ENCODE results near the gene TRIM29. TPM values are rescaled to one million over a fixed set of nuclear protein-coding genes. Genes with fewer than 3 reads are reported as not detected.

The TRIM29 gene
- total RNA-seq, 4 donors from 2014 or later, result 4.6 to 7.6 (median 6.1) TPM

DNA sequence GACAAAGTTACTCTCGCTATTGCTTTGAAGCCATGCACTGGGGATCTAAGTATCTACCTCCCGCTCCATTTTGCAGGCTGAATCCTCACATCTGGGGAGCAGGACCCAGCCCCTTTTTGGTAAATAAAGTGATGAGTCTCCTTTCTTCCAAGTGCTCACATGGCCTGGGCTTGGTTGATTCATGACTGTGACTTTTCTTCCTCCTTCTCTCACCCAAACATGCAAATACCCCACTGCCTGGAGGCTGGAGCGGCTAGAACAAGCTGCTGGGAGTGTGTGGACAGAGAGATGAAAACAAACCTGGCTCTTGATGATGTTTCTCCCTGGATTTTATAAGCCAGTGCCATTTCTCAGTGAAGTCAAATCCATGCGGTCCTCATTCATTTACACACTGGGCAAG is 72.7 kb downstream of the TRIM29 start:
- H3K27me3 ChIP-seq, result no peaks in the 10 kb centered on the region
- no peak overlapping the region for H3K4me3 ChIP-seq
- H3K9me3 ChIP-seq, result no peaks in the 10 kb centered on the region
- no peaks in the 10 kb centered on the region for H3K36me3 ChIP-seq
- no peak for DNase-seq
- H3K4me1 ChIP-seq, result peaks cover 0 to 5% of the 10 kb centered on the region in 2 donors
- H3K27ac ChIP-seq, result no peak overlapping the region
- intact Hi-C loops (cut with DNase I; ENCODE audit: low total_unique reads), result no loop called here
- TF ChIP-seq, protein P1, sequence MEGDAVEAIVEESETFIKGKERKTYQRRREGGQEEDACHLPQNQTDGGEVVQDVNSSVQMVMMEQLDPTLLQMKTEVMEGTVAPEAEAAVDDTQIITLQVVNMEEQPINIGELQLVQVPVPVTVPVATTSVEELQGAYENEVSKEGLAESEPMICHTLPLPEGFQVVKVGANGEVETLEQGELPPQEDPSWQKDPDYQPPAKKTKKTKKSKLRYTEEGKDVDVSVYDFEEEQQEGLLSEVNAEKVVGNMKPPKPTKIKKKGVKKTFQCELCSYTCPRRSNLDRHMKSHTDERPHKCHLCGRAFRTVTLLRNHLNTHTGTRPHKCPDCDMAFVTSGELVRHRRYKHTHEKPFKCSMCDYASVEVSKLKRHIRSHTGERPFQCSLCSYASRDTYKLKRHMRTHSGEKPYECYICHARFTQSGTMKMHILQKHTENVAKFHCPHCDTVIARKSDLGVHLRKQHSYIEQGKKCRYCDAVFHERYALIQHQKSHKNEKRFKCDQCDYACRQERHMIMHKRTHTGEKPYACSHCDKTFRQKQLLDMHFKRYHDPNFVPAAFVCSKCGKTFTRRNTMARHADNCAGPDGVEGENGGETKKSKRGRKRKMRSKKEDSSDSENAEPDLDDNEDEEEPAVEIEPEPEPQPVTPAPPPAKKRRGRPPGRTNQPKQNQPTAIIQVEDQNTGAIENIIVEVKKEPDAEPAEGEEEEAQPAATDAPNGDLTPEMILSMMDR (IDR thresholded peaks at IDR 0.05), result no peak
- TF ChIP-seq POLR2A (IDR thresholded peaks at IDR 0.05), result no peak

DNA sequence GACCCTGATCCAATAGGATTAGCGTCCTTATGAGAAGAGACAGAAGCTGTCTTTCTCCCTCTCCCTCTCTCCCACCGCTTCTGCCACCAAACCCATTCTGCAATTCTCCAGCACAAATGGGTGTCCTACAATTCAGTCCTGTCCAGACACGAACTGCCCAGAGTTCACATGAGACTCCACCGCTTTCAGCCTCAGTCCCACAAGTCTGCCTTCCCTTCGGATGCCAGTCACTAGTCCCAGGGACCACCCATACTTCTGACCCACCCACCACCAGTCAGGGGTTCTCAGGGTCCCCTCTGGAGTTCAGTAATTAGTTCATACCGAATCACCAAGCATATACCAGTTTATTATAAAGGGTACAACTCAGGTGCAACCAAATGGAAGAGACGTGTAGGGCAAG is 73.6 kb downstream of the TRIM29 start:
- Histone ChIP-seq H3K27me3 (no peaks in the 10 kb centered on the region), H3K4me3 (no peak overlapping the region)

DNA sequence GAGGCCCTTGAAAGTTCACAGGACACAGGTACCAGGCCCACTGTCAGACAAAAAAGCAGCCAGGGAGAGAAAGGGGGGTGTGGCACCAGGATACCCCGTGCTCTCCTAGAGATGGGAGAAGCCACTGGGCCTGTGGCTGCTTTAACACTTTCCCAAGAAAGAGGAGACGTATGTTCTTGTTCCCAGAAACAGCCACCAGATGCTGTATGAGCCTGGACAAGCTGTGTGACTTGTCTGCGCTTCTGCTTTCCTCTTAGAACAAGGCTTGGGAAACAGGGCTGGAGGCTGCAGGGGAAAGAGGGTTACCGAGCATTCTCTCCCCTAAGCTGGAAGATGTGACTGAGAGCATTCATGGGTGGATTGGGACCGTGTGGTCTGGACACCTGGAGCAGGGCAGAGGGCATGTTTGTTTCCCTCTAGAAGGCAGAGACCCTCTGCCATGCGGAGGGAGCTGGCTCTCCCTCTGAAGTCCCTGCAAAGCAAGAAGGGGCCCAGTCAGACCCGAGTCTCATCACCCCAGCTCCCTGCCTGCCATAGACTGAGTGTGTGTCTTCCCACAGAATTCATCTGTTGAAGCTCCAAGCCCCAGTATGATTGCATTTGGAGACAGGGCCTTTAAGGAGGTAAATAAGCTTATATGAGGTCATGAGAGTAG is 74.1 kb downstream of the TRIM29 start:
- H3K27me3 ChIP-seq, result no peaks in the 10 kb centered on the region
- intact Hi-C loops (cut with DNase I; ENCODE audit: low total_unique reads), result no loop called here
- no peaks in the 10 kb centered on the region for H3K36me3 ChIP-seq
- H3K4me1 ChIP-seq, result peaks cover 0 to 5% of the 10 kb centered on the region in 2 donors
- H3K4me3 ChIP-seq, result no peak overlapping the region
- no peak for DNase-seq
- TF ChIP-seq, protein P1 (IDR thresholded peaks at IDR 0.05), result no peak
- TF ChIP-seq POLR2A (IDR thresholded peaks at IDR 0.05), result no peak
- H3K27ac ChIP-seq, result no peak overlapping the region
- no peaks in the 10 kb centered on the region for H3K9me3 ChIP-seq

More for the DNA sequence above, 73.6 kb downstream of the TRIM29 start:
- Histone ChIP-seq H3K9me3 (no peaks in the 10 kb centered on the region), H3K4me1 (peaks cover 0 to 5% of the 10 kb centered on the region in 2 donors), H3K36me3 (no peaks in the 10 kb centered on the region), H3K27ac (no peak overlapping the region)
- intact Hi-C loops (cut with DNase I; ENCODE audit: low total_unique reads), result no loop called here
- no peak for TF ChIP-seq POLR2A (IDR thresholded peaks at IDR 0.05)
- TF ChIP-seq, protein P1 (IDR thresholded peaks at IDR 0.05), result no peak
- DNase-seq, result no peak

DNA sequence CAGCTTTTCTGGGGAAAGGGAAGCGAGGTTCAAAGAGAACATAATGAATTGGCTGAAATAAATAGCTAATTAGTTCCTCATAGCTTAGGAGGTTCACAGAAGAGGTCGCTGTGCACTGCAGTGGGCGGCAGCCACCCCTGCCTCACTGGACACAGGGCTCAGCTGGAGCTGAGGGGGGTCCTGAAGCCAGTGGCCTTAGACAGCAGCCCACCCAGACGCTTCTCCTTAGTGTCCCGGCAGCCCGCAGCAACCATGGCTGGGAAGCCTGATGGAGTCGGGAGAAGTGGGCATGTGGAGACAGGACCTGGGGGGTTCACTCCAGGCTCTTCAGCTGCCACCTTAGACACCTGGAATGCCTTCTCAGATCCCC is 75.4 kb downstream of the TRIM29 start:
- no peak overlapping the region for H3K27ac ChIP-seq
- no peaks in the 10 kb centered on the region for H3K27me3 ChIP-seq
- no peak overlapping the region for H3K4me3 ChIP-seq
- DNase-seq, result no peak
- no peaks in the 10 kb centered on the region for H3K36me3 ChIP-seq
- TF ChIP-seq, protein P1 (IDR thresholded peaks at IDR 0.05), result no peak
- no peak for TF ChIP-seq POLR2A (IDR thresholded peaks at IDR 0.05)
- no peaks in the 10 kb centered on the region for H3K9me3 ChIP-seq
- H3K4me1 ChIP-seq, result peaks cover 0 to 5% of the 10 kb centered on the region in 2 donors
- intact Hi-C loops (cut with DNase I; ENCODE audit: low total_unique reads), result no loop called here

DNA sequence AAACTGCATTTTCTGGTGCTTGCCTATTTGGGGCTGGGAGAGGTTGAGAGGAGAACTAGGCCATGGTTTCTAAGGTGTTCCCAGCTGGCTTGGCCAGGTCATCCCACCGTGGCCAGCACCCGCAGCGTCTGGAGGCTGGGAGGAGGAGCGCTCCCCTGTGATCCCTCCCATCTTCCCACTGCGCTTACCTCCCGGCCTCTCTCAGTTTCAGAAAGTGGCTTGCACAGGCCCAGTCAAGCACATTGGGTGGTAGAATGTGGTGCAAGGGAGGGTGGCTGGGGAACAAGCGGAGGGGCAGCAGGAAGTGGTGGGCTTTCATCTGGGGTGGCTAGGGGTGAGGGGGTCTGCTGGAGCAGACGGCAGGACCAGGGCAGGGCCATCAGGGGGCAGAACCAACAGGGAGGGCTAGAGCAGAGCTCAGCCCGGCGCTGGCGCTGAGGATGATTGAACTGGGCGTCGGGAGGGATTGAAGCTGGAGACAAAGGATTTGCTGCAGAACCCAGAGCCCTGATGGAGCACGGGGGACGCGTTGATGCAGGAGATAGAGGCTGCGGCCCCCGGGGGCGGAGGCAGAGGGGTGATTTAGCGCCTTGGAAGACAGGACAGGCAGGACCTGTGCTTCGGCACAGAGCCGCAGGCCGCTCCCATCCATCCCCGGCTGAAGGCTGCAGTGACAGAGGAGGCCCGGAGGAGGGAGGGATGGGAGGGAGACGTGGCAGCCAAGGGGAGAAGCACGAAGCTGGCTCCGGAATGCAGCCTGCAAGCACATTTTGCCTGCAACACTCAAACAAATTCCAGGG is 76.0 kb downstream of the TRIM29 start:
- Histone ChIP-seq H3K27ac (no peak overlapping the region), H3K4me3 (no peak overlapping the region), H3K9me3 (no peaks in the 10 kb centered on the region), H3K36me3 (no peaks in the 10 kb centered on the region), H3K27me3 (no peaks in the 10 kb centered on the region), H3K4me1 (peaks cover 0 to 5% of the 10 kb centered on the region in 2 donors)
- intact Hi-C loops (cut with DNase I; ENCODE audit: low total_unique reads), result no loop called here
- TF ChIP-seq POLR2A (IDR thresholded peaks at IDR 0.05), result no peak
- TF ChIP-seq, protein P1 (IDR thresholded peaks at IDR 0.05), result peak in 2 of 4 experiments; percentile 10 to 20
- peak in 1 of 2 donors; percentile 48 for DNase-seq
